ENCODE data around the gene DUSP9.

The DUSP9 gene

GRCh38 chrX:153609917-153610835 lies 36.8 kb upstream of the DUSP9 start:
- peak; percentile 23 for FAIRE-seq
- DNase-seq (ENCODE audit: insufficient read length, low spot score) = peak; percentile 61
- no peak for TF ChIP-seq POLR2A (IDR thresholded peaks at IDR 0.05; ENCODE audit: low read depth, low read length)

DNA sequence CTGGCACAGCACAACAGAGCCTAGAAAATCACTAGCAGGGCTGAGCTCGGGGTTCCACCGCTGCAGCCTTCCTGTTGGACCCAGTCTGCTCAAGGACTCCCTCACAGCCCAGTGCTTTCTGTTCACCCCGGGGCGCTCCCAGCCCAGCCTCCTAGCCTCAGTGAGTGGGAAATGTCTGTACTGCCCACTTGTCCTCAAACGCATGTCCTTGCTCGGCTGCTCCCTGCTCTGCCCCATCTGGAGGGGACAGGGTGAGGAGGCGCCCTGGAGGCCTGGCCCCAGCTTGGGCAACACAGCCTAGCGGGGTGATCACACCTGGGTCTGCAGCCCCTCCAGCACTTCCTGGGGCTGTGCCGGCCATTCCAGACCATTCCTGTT lies 36.2 kb upstream of the DUSP9 start:
- FAIRE-seq (no peak), DNase-seq (ENCODE audit: insufficient read length, low spot score) (no peak)
- no peak for TF ChIP-seq POLR2A (IDR thresholded peaks at IDR 0.05; ENCODE audit: low read depth, low read length)

DNA sequence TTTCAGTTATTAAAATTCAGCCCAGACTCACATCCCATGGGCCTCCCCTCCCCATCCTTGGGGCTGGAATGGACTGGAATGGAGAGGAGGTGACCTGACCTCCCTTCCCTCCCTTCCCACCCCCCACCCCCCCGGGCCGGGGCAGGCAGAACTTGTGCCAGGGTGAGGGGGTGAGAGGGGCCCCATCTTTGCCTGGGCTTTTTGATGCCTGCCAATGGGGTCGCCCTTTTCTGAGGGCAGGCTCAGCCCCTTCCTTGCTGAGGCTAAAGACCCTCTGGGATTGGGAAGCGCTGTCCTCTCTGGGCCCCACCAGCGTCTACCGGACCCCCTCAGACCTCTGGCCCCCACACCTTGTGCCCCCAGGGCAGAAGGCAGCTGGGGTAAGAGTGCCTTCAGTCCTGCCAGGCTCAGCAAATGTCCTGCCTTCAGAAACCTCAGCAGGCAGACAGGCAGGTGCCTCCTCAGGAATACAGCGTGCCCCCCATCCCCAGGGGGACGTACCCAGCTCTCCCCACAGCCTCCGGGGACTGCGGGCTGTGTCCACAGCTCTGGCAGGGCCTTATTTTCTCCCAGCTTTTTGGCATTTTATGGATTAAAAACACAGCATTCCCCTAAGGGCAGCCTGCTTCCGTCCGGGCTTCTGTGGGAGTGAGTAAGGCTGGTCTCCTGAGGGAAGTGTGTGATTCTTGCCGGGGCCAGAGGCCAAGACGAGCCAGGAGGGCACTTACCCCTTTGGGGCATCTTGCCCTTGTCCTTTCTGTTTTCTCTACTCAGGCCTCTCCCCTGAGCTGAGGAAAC lies 35.5 kb upstream of the DUSP9 start:
- no peak for FAIRE-seq
- no peak for TF ChIP-seq POLR2A (IDR thresholded peaks at IDR 0.05; ENCODE audit: low read depth, low read length)
- DNase-seq (ENCODE audit: insufficient read length, low spot score) = no peak

GRCh38 chrX:153612413-153612812 lies 34.6 kb upstream of the DUSP9 start:
- DNase-seq (ENCODE audit: insufficient read length, low spot score) (no peak), FAIRE-seq (no peak)
- no peak for TF ChIP-seq POLR2A (IDR thresholded peaks at IDR 0.05; ENCODE audit: low read depth, low read length)

DNA sequence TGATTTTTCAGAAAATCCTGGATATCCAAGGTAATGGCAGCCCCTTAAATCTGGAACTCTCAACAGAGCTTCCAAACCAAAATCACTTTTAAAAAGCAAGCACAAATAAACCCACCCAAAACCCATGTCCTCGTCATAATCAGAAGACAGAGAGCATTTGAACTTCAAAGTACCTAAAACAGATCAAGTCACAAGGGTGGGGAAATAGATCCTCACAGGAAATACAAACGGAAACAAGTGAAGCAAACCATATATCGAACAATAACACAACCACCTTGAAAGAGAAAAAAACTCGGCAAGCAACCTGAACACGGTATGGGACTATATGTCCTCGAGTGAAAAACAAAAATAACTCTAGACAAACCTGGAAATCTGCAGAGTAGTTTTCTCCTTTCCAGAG lies 32.2 kb upstream of the DUSP9 start:
- no peak for TF ChIP-seq POLR2A (IDR thresholded peaks at IDR 0.05; ENCODE audit: low read depth, low read length)
- FAIRE-seq = no peak
- DNase-seq (ENCODE audit: insufficient read length, low spot score) = no peak

DNA sequence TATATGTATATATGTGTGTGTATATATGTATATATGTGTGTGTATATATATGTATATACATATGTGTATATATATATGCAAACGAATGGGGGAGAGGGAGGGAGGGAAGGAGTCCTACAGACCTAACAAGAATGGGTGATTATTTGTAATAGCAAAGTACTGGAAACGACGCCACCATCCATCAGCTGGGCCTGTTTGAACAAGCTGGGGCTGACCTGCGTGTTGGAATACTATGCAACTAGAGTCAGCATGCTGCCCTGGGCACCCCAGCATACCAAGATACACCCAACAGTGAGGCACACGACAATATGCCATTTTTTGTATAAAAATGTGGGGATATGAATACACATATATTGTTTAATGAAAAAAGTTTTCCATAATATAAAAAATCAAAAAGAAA lies 26.4 kb upstream of the DUSP9 start:
- no peak for FAIRE-seq
- no peak for DNase-seq (ENCODE audit: insufficient read length, low spot score)
- no peak for TF ChIP-seq POLR2A (IDR thresholded peaks at IDR 0.05; ENCODE audit: low read depth, low read length)

DNA sequence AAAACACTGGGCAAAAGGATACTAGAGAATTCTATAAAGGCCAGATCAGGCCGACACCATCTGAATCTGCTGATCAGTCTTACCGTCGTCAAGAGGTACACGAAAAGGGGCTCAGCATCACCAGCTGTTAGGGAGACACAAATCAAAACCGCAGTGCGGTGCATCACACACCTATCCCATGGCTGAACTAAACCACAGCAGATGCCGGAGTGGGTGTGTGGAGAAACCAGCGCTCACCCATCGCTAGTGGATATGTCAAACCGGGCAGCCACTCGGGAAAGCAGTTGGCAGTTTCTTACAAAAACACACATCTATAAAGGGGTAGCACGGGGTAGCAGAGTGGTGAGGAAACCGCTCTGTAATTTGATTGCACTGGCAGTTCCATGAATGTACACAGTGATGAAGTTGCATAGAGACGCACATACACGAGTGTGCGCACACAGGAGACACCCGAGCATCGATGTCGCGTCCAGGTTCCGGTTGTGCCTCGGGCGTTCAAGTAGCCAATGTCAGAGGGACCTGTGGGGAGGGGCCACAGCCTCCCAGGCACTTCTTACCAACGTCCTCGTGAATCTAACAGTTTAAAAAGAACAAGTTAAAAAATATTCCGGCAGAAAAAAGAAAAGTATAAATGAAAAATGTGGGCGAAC lies 24.9 kb upstream of the DUSP9 start:
- no peak for TF ChIP-seq POLR2A (IDR thresholded peaks at IDR 0.05; ENCODE audit: low read depth, low read length)
- FAIRE-seq = no peak
- DNase-seq (ENCODE audit: insufficient read length, low spot score) = no peak

DNA sequence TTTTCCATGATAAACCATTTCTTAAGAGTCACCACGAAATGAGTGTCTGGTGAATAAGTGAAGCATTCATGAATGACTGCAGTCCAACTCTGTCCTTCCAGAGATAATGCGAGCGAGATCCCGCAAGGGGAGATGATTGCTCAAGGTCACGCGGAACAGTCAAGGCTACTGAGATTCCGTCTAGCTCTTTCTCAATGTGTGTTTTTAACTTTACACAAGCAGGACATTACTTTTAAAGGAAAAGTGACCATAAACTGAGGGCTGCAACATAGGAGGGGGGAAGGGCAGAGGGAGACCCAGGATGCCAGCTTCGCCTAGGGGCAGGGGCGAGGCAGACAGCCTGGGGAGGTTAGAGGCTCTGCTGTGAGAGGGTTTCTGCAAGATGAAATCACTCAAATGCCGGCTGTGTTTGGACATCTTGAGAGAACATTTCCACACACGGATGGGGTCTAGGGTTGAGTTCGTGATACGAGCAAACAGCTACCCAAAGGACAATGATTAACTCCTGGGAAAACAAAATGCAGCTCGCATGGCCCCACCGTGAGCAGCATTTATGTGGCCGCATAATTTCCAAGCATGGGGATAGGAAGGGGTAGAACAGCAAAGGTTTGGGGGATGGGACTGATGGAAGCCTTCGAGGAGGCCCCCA lies 24.2 kb upstream of the DUSP9 start:
- DNase-seq (ENCODE audit: insufficient read length, low spot score) (no peak), FAIRE-seq (no peak)
- TF ChIP-seq POLR2A (IDR thresholded peaks at IDR 0.05; ENCODE audit: low read depth, low read length) = no peak

DNA sequence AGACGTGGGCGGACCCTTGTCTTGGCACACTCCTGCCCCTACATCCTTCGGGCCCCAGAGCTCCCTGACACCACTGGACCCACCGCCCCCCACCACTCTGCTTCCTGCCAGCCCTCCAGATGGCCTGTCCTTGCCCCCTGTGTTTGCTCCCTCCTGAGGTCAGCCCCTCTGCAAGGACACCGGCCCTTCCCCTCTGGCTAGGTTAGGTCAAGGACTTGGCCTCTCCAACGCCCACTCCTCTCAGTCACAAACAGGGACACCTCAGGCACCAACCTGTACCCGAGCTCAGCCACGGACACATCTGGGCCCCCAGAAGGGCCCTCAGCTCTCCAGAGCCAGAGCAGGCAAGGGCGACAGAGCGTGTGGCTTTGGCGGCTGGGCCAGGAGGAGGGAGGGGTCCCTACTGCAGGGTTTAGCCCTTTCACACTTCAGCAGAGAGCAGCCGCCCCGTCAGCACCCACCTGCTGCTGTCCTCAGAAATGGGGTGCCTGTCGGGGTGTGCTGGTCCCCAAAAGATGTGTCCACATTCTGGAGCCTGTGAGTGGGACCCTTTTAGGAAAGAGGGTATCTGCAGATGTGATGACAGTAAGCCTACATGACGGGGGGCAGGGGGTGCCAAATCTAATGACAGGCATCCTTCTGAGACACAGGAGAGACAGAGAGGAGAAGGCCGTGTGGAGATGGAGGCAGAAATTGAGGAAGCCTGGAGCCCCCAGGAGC lies 23.5 kb upstream of the DUSP9 start:
- DNase-seq (ENCODE audit: insufficient read length, low spot score) (no peak), FAIRE-seq (no peak)
- no peak for TF ChIP-seq POLR2A (IDR thresholded peaks at IDR 0.05; ENCODE audit: low read depth, low read length)

GRCh38 chrX:153624196-153625091 lies 22.6 kb upstream of the DUSP9 start:
- FAIRE-seq (no peak), DNase-seq (ENCODE audit: insufficient read length, low spot score) (no peak)

GRCh38 chrX:153625271-153626024 lies 21.6 kb upstream of the DUSP9 start:
- DNase-seq (ENCODE audit: insufficient read length, low spot score) (no peak), FAIRE-seq (no peak)
- no peak for TF ChIP-seq POLR2A (IDR thresholded peaks at IDR 0.05; ENCODE audit: low read depth, low read length)

More at GRCh38 chrX:153624196-153625091, 22.6 kb upstream of the DUSP9 start:
- TF ChIP-seq POLR2A (IDR thresholded peaks at IDR 0.05; ENCODE audit: low read depth, low read length) = no peak

Data from H54 (cell line).